ENCODE measurements around the gene ZNF490.

The ZNF490 gene

GRCh38 chr19:12544401-12544876, 66.2 kb downstream of the ZNF490 start:
- Histone ChIP-seq H3K36me3 (ENCODE audit: insufficient read depth) (no peaks in the 10 kb centered on the region; the same call in 1 of the 2 replicates), H3K4me3 (IDR thresholded peaks at IDR 0.05; ENCODE audit: insufficient read depth, low read depth, low read length) (no peak overlapping the region), H3K27ac (no peak overlapping the region), H3K4me2 (no peak overlapping the region), H4K20me1 (ENCODE audit: insufficient read depth) (no peaks in the 10 kb centered on the region), H2AFZ (ENCODE audit: low read depth) (no peak overlapping the region), H3K27me3 (ENCODE audit: insufficient read depth, low read depth) (no peaks in the 10 kb centered on the region), H3K4me1 (ENCODE audit: low read depth, poor library complexity, severe bottlenecking) (no peaks in the 10 kb centered on the region), H3K9ac (no peak overlapping the region), H3K79me2 (ENCODE audit: insufficient read depth, low read depth) (peaks cover 11% of the 10 kb centered on the region; the same call in 1 of the 2 replicates)
- TF ChIP-seq CTCF (conservative IDR thresholded peaks at IDR 0.05; ENCODE audit: low read depth, low read length), result no peak

GRCh38 chr19:12543855-12544254, 66.8 kb downstream of the ZNF490 start:
- Histone ChIP-seq H2AFZ (ENCODE audit: low read depth) (no peak overlapping the region), H3K4me1 (ENCODE audit: low read depth, poor library complexity, severe bottlenecking) (no peaks in the 10 kb centered on the region), H4K20me1 (ENCODE audit: insufficient read depth) (no peaks in the 10 kb centered on the region), H3K9ac (no peak overlapping the region), H3K27ac (no peak overlapping the region), H3K4me2 (no peak overlapping the region), H3K36me3 (ENCODE audit: insufficient read depth) (no peaks in the 10 kb centered on the region; the same call in 1 of the 2 replicates), H3K4me3 (IDR thresholded peaks at IDR 0.05; ENCODE audit: insufficient read depth, low read depth, low read length) (no peak overlapping the region), H3K79me2 (ENCODE audit: insufficient read depth, low read depth) (peaks cover 10% of the 10 kb centered on the region; the same call in 1 of the 2 replicates), H3K27me3 (ENCODE audit: insufficient read depth, low read depth) (no peaks in the 10 kb centered on the region)
- TF ChIP-seq CTCF (conservative IDR thresholded peaks at IDR 0.05; ENCODE audit: low read depth, low read length), result no peak
